ENCODE data around the gene TUBB6. TPM values are rescaled to one million over a fixed set of nuclear protein-coding genes. Genes with fewer than 3 reads are reported as not detected.

Gene TUBB6
- total and polyA plus RNA-seq, 3 experiments from 2014 or later: 0.77 to 9.1 (median 8.8) TPM

DNA sequence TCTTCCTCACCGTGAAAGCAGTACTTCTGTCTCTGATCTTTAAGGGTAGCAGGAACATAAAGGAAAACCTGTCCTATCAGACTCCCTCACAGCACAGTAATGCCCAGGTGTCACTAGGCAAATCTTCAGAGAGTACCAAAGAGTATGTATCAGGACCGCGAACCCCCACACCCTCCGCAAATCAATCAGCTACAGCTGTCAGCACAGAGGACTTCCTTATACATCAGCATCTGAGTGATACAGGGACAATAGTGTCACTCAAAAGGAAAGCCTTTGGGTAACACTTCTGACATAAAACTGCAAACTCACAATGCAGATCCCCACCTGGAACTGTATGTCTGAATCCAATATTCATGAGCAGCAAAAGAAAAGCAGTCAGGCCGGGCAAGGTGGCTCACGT is 66.4 kb downstream of the TUBB6 start:
- Mint-ChIP-seq H3K4me1 (peaks cover 52 to 62% (median 55%) of the 10 kb centered on the region in 3 donors), H3K4me3 (peak overlapping the region in 6 of 7 donors; percentile 32 to 96 (median 66)), H3K27me3 (no peaks in the 10 kb centered on the region), H3K27ac (peak overlapping the region in 3 of 8 donors; percentile 12 to 83 (median 47)), H3K9me3 (peaks cover 0 to 2% (median 0%) of the 10 kb centered on the region in 5 donors), H3K36me3 (peaks cover 3 to 21% (median 6%) of the 10 kb centered on the region in 3 donors)
- no peak overlapping the region for H3K27ac ChIP-seq (ENCODE audit: low read depth, low read length)
- H3K4me3 ChIP-seq (ENCODE audit: low read length): no peak overlapping the region
- H3K4me1 ChIP-seq (ENCODE audit: insufficient read depth, low read length): peaks cover 52% of the 10 kb centered on the region
- no peak for DNase-seq
- ChIA-PET POLR2A (no interaction called here), CTCF (no interaction called here)
- H3K36me3 ChIP-seq (ENCODE audit: insufficient read depth, low read length): no peaks in the 10 kb centered on the region
- H3K9me3 ChIP-seq (ENCODE audit: low read length): no peaks in the 10 kb centered on the region
- no peaks in the 10 kb centered on the region for H3K27me3 ChIP-seq (ENCODE audit: insufficient read depth, low read length, poor library complexity, severe bottlenecking)

Other genes with a start within 250 kb of the TUBB6 start
- not detected for gene ANKRD62, start 214.4 kb upstream of the TUBB6 start, total RNA-seq
- not detected for gene ANKRD62, start 214.4 kb upstream of the TUBB6 start, polyA plus RNA-seq
- not detected for gene CIDEA, start 53.9 kb upstream of the TUBB6 start, total RNA-seq
- not detected for gene CIDEA, start 53.9 kb upstream of the TUBB6 start, polyA plus RNA-seq
- 10 to 100 TPM; 75.6 to 75.8 TPM for gene AFG3L2, start 69.0 kb downstream of the TUBB6 start, total RNA-seq
- 38.4 TPM for gene AFG3L2, start 69.0 kb downstream of the TUBB6 start, polyA plus RNA-seq
- gene PRELID3A, start 99.7 kb downstream of the TUBB6 start, total RNA-seq: 1 to 10 TPM; 4.2 to 4.7 TPM
- gene PRELID3A, start 99.7 kb downstream of the TUBB6 start, polyA plus RNA-seq: not detected

Data from CD8-positive, alpha-beta memory T cell (primary cell).